Measurements from ENCODE around the gene RGS1.

The RGS1 gene

GRCh38 chr1:192543445-192543844 lies 32.1 kb upstream of the RGS1 start:
- H3K4me3 Mint-ChIP-seq: no peak overlapping the region
- H3K36me3 Mint-ChIP-seq: no peaks in the 10 kb centered on the region
- no peak for DNase-seq
- ATAC-seq (replicated peaks): no peak
- H3K4me1 Mint-ChIP-seq: peaks cover 18 to 40% of the 10 kb centered on the region in 2 donors
- H3K9me3 Mint-ChIP-seq: no peaks in the 10 kb centered on the region
- H3K27me3 Mint-ChIP-seq: peaks cover 0 to 6% of the 10 kb centered on the region in 2 donors
- H3K27ac Mint-ChIP-seq: no peak overlapping the region

DNA sequence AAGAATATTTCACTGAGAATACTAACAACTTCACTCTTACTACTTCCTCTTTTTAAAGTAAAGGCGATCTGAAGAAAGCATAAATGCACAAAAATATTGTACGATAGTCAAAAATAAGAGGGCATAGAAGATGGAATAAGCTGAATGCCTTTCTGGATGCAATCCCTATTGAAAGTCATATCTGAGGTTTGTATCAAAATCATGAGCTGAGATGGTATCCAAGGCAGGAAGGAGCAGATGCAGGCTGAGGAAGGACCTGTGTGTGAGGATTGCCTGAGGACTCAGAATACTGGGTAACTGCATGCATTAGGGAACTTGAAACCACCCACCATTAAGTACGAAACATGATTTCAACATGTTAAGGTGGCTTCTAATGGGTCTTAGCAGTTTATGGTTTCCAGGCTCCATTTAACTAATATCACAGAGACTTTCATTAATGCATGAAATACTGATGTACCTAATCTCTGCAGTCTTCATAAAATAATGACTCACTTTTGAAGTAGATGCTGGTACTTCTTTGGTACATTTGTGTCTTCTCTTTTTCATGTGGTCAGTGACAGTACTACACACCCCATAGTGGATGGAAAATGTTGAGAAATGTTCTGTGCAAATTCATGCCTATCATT lies 29.6 kb upstream of the RGS1 start:
- Mint-ChIP-seq H3K4me1 (peaks cover 17 to 37% of the 10 kb centered on the region in 2 donors), H3K4me3 (peak overlapping the region; percentile 61 to 69), H3K27ac (peak overlapping the region; percentile 43), H3K27me3 (peaks cover 0 to 6% of the 10 kb centered on the region in 2 donors), H3K9me3 (no peaks in the 10 kb centered on the region), H3K36me3 (no peaks in the 10 kb centered on the region)
- DNase-seq (no peak), ATAC-seq (replicated peaks) (peak; percentile 45 to 46)

- H3K27me3 Mint-ChIP-seq: no peaks in the 10 kb centered on the region
- H3K4me1 Mint-ChIP-seq: peaks cover 18 to 44% of the 10 kb centered on the region in 2 donors
- no peaks in the 10 kb centered on the region for H3K9me3 Mint-ChIP-seq
- H3K27ac Mint-ChIP-seq: no peak overlapping the region
- DNase-seq (no peak), ATAC-seq (replicated peaks) (no peak)
- H3K36me3 Mint-ChIP-seq: no peaks in the 10 kb centered on the region
- no peak overlapping the region for H3K4me3 Mint-ChIP-seq
These were observed 28.9 kb upstream of the RGS1 start for GRCh38 chr1:192546596-192547190.

- H3K4me1 Mint-ChIP-seq: peaks cover 18 to 44% of the 10 kb centered on the region in 2 donors
- ATAC-seq (replicated peaks): no peak
- no peak for DNase-seq
- no peak overlapping the region for H3K4me3 Mint-ChIP-seq
- H3K27ac Mint-ChIP-seq: no peak overlapping the region
- H3K36me3 Mint-ChIP-seq: no peaks in the 10 kb centered on the region
- H3K9me3 Mint-ChIP-seq: no peaks in the 10 kb centered on the region
- H3K27me3 Mint-ChIP-seq: no peaks in the 10 kb centered on the region
These were observed 28.1 kb upstream of the RGS1 start for GRCh38 chr1:192547501-192547900.

GRCh38 chr1:192549937-192550336 lies 25.6 kb upstream of the RGS1 start:
- no peak for DNase-seq
- peaks cover 5 to 12% of the 10 kb centered on the region in 2 donors for H3K27me3 Mint-ChIP-seq
- no peaks in the 10 kb centered on the region for H3K36me3 Mint-ChIP-seq
- peaks cover 24 to 55% of the 10 kb centered on the region in 2 donors for H3K4me1 Mint-ChIP-seq
- peak overlapping the region; percentile 42 for H3K27ac Mint-ChIP-seq
- H3K4me3 Mint-ChIP-seq: peak overlapping the region in 1 of 2 donors; percentile 40
- no peaks in the 10 kb centered on the region for H3K9me3 Mint-ChIP-seq
- ATAC-seq (replicated peaks): no peak

- H3K27me3 Mint-ChIP-seq: peaks cover 5 to 18% of the 10 kb centered on the region in 2 donors
- DNase-seq: peak; percentile 75
- H3K4me3 Mint-ChIP-seq: peak overlapping the region in 1 of 2 donors; percentile 21
- ATAC-seq (replicated peaks): peak; percentile 89 to 90
- no peaks in the 10 kb centered on the region for H3K9me3 Mint-ChIP-seq
- peaks cover 0 to 2% of the 10 kb centered on the region in 2 donors for H3K36me3 Mint-ChIP-seq
- peaks cover 21 to 45% of the 10 kb centered on the region in 2 donors for H3K4me1 Mint-ChIP-seq
- H3K27ac Mint-ChIP-seq: peak overlapping the region; percentile 89
These were observed 24.5 kb upstream of the RGS1 start for GRCh38 chr1:192550922-192551534.

GRCh38 chr1:192552760-192553191 lies 22.8 kb upstream of the RGS1 start:
- DNase-seq (no peak), ATAC-seq (replicated peaks) (no peak)
- no peak overlapping the region for H3K27ac Mint-ChIP-seq
- peaks cover 10 to 24% of the 10 kb centered on the region in 2 donors for H3K27me3 Mint-ChIP-seq
- H3K4me1 Mint-ChIP-seq: peaks cover 17 to 44% of the 10 kb centered on the region in 2 donors
- no peak overlapping the region for H3K4me3 Mint-ChIP-seq
- H3K36me3 Mint-ChIP-seq: peaks cover 0 to 2% of the 10 kb centered on the region in 2 donors
- H3K9me3 Mint-ChIP-seq: no peaks in the 10 kb centered on the region

GRCh38 chr1:192553741-192554140 lies 21.8 kb upstream of the RGS1 start:
- H3K4me3 Mint-ChIP-seq: no peak overlapping the region
- no peak for DNase-seq
- no peak for ATAC-seq (replicated peaks)
- H3K4me1 Mint-ChIP-seq: peaks cover 17 to 42% of the 10 kb centered on the region in 2 donors
- no peaks in the 10 kb centered on the region for H3K9me3 Mint-ChIP-seq
- H3K36me3 Mint-ChIP-seq: peaks cover 0 to 2% of the 10 kb centered on the region in 2 donors
- H3K27ac Mint-ChIP-seq: peak overlapping the region; percentile 20
- peaks cover 10 to 24% of the 10 kb centered on the region in 2 donors for H3K27me3 Mint-ChIP-seq

- H3K4me1 Mint-ChIP-seq: peaks cover 25 to 40% of the 10 kb centered on the region in 2 donors
- peaks cover 10 to 24% of the 10 kb centered on the region in 2 donors for H3K27me3 Mint-ChIP-seq
- H3K4me3 Mint-ChIP-seq: no peak overlapping the region
- peak overlapping the region; percentile 65 for H3K27ac Mint-ChIP-seq
- ATAC-seq (replicated peaks) (peak in 1 of 2 donors; percentile 24), DNase-seq (no peak)
- H3K9me3 Mint-ChIP-seq: no peaks in the 10 kb centered on the region
- peaks cover 0 to 2% of the 10 kb centered on the region in 2 donors for H3K36me3 Mint-ChIP-seq
These were observed 20.7 kb upstream of the RGS1 start for GRCh38 chr1:192554904-192555303.

DNA sequence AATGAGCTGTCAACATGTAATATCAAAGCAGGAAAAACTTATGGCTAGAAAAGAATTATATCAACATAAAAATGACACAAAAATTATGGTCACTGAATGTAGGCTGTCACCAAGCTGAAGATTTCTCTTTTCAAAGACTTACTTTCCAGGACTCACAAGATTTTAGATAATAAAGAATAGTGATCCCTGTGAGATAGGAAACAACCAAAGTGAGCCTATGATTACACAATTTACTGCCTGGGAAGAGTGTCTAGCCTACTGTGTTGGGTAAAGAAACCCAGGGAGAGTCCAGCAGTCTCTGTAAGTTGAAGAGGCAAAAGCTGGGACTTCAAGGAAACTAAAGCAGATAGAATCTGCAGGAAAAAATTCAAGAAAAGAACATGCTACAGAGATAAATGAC lies 20.2 kb upstream of the RGS1 start:
- Mint-ChIP-seq H3K36me3 (peaks cover 0 to 2% of the 10 kb centered on the region in 2 donors), H3K27ac (no peak overlapping the region), H3K4me1 (peaks cover 22 to 35% of the 10 kb centered on the region in 2 donors)

GRCh38 chr1:192557841-192558595 lies 17.6 kb upstream of the RGS1 start:
- Mint-ChIP-seq H3K4me1 (peaks cover 19 to 31% of the 10 kb centered on the region in 2 donors), H3K4me3 (no peak overlapping the region), H3K36me3 (peaks cover 0 to 2% of the 10 kb centered on the region in 2 donors), H3K9me3 (no peaks in the 10 kb centered on the region), H3K27me3 (peaks cover 14 to 32% of the 10 kb centered on the region in 2 donors), H3K27ac (no peak overlapping the region)
- ATAC-seq (replicated peaks): no peak
- DNase-seq: no peak

More for the DNA sequence above, 20.2 kb upstream of the RGS1 start:
- Mint-ChIP-seq H3K9me3 (no peaks in the 10 kb centered on the region), H3K4me3 (no peak overlapping the region), H3K27me3 (peaks cover 10 to 24% of the 10 kb centered on the region in 2 donors)
- DNase-seq (no peak), ATAC-seq (replicated peaks) (no peak)

- peaks cover 9 to 24% of the 10 kb centered on the region in 2 donors for H3K27me3 Mint-ChIP-seq
- peaks cover 0 to 2% of the 10 kb centered on the region in 2 donors for H3K36me3 Mint-ChIP-seq
- ATAC-seq (replicated peaks) (peak in 1 of 2 donors; percentile 32), DNase-seq (no peak)
- H3K9me3 Mint-ChIP-seq: no peaks in the 10 kb centered on the region
- H3K4me1 Mint-ChIP-seq: peaks cover 17 to 26% of the 10 kb centered on the region in 2 donors
- H3K27ac Mint-ChIP-seq: peak overlapping the region; percentile 48
- no peak overlapping the region for H3K4me3 Mint-ChIP-seq
These were observed 16.2 kb upstream of the RGS1 start for GRCh38 chr1:192559115-192560006.

- H3K27ac Mint-ChIP-seq: no peak overlapping the region
- DNase-seq (no peak), ATAC-seq (replicated peaks) (no peak)
- H3K4me1 Mint-ChIP-seq: peaks cover 23 to 31% of the 10 kb centered on the region in 2 donors
- no peaks in the 10 kb centered on the region for H3K36me3 Mint-ChIP-seq
- no peaks in the 10 kb centered on the region for H3K9me3 Mint-ChIP-seq
- peaks cover 15 to 28% of the 10 kb centered on the region in 2 donors for H3K27me3 Mint-ChIP-seq
- H3K4me3 Mint-ChIP-seq: no peak overlapping the region
These were observed 14.3 kb upstream of the RGS1 start for GRCh38 chr1:192561301-192561700.

All from stimulated activated naive B cell treated with anti-CD40 and anti-IgM and Interleukin-4, amounts not matched to agents 10 μg/mL and 1 μg/mL and 100 μg/mL, for 72 hours (primary cell).